GM12864 (cell line): ENCODE data around the gene SPECC1L.

Experiments
- DNase-seq: peaks from one replicate; pipeline ENCODE4 v3.0.0-alpha.2; 2011; ENCODE audit warnings: low read depth
- H3K4me3 ChIP-seq: 2 replicates; pipeline ENCODE4 v1.5.1; 2011; ENCODE audit warnings: mild to moderate bottlenecking, low read depth, low read length, control low read depth
- TF ChIP-seq, protein P1 (sequence below): IDR thresholded peaks from 2 replicates; pipeline ENCODE4 v1.5.1; 2011; ENCODE audit warnings: low read depth, mild to moderate bottlenecking, moderate library complexity, low read length, control low read depth, inconsistent platforms; ENCODE audit errors: missing control alignments

Gene SPECC1L

DNA sequence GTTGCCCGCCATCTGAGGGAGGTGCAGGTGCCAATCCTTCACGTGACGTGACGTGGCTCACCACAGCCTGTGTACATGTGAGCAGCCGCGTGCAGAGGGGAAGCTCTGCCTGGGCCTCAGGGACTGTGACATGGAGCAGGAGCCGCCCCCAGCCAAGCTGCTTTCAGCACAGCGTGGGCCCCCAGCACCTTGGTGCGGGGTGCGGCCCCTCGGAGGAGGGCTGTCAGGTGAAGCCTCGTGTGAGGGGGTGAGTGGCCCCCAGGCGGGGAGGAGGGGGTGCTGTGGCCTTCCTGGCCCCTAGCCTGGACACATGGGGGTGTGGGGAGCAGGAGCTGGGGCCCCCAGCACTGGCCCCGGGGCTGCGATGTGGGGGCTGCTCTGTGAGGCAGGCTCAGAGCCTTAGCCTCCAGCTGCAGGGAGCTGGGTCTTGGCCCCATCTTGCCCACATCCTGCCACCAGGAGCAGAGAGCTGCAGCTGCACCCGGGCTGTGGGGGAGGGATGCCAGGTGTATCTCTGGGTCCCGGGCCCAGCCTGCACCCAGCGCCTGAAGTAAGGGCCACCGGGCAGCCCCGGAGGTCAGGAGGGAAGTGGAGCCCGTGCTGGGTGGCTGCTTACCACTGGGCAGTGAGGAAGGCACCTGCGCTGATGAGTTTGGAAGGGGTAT lies 157.0 kb downstream of the SPECC1L start, which contains the start of gene ADORA2A:
Gene ADORA2A (plus strand): TSS at position 100 of the 665 bp plus-strand sequence. CDS start 5,806 bp downstream, outside the sequence.
- peak within 1 kb of the TSS; percentile 76 for H3K4me3 ChIP-seq
- DNase-seq: peak; percentile 66
- TF ChIP-seq, protein P1, sequence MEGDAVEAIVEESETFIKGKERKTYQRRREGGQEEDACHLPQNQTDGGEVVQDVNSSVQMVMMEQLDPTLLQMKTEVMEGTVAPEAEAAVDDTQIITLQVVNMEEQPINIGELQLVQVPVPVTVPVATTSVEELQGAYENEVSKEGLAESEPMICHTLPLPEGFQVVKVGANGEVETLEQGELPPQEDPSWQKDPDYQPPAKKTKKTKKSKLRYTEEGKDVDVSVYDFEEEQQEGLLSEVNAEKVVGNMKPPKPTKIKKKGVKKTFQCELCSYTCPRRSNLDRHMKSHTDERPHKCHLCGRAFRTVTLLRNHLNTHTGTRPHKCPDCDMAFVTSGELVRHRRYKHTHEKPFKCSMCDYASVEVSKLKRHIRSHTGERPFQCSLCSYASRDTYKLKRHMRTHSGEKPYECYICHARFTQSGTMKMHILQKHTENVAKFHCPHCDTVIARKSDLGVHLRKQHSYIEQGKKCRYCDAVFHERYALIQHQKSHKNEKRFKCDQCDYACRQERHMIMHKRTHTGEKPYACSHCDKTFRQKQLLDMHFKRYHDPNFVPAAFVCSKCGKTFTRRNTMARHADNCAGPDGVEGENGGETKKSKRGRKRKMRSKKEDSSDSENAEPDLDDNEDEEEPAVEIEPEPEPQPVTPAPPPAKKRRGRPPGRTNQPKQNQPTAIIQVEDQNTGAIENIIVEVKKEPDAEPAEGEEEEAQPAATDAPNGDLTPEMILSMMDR: no peak

DNA sequence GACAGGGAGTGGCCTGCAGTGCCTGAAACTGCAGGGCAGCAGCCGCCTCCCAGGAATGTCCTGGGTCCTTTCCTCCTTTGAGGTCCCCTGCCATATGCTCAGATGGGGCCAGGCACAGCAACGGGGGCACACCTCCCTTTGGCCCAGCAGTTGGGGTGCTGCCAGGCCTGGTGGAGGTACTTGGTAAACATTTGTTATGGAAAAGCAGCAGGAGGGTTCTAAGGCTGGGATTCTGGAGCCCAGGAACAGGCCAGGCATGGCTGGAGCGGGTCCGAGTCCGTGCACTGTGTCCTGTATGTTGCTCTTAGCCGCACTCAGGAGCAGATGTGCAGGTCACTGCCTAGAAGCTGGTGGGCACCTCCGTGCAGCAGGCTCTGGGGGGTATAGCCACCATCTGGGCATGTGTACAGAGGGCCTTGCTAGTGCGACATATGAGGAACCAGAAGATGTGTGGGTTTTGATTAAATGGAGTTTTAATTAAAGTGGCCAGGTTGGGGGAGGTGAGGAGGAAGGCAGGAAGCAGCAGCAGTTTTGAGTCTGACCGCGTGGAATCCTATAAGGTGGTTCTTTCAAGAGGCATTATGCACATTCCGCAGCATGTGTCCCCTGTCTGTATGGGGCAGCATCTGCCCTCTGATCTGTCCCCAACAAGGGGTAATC lies 158.2 kb downstream of the SPECC1L start:
- peak overlapping the region; percentile 76 for H3K4me3 ChIP-seq
- TF ChIP-seq, protein P1: no peak
- DNase-seq: no peak

GRCh38 chr22:24429411-24430365 lies 159.1 kb downstream of the SPECC1L start:
- H3K4me3 ChIP-seq: peak overlapping the region; percentile 76
- TF ChIP-seq, protein P1: no peak
- no peak for DNase-seq

DNA sequence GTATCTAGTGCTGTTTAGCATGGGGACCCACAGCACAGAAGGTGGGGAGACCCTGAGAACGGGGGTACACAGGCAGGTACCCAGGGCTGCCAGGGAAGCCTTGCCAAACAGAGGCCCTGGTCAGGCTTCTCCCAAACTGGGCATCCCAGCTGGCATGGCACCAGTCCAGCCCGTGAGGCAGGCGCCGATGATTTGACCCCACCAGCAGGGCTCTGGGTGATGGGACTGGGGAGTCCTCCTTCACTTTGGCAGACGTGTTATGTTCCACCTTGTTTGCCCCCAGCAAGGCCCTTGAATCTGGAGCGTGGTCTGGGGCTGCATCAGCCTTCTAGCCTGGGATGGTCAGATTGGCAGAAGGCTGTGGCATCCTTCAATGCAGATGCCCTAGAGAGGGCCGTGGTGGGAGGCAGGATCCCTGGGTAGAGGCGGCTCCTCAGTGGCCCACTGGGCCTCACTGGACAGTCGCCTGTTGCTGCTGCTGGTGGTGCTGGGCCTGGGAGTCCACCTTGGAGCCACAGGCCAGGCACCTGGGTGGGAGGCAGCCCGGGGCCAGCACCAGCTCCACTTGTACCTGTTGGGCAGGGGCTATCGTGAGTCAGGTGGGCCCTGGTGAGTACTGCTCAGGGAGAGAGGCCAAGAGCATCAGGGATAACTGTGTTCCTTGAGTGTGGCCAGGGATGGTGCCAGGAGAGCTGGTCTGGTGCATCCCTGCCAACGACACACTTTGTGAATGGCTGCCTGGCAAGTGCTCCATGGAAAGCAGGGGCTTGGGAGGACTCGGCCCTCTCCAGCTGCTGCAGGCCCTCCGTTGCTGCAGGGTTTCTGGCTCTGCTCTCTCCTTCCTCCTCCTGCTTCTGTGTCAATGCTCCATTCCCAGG lies 160.0 kb downstream of the SPECC1L start:
- TF ChIP-seq, protein P1: no peak
- DNase-seq: no peak
- H3K4me3 ChIP-seq: no peak overlapping the region

- TF ChIP-seq, protein P1: no peak
- no peak for DNase-seq
- no peak overlapping the region for H3K4me3 ChIP-seq
Measured at GRCh38 chr22:24431309-24432034, 160.8 kb downstream of the SPECC1L start.
